SU-DHL-6 (cell line): ENCODE data around the gene SEC14L1.
A peak's percentile ranks its signal among the peaks of the same experiment; 100 is the strongest.

ENCODE experiments used
- H2AFZ ChIP-seq: fragments of 200-600 bp; sonication (generic); 2 replicates; pipeline ENCODE4 v1.6.1; 2014; ENCODE audit warnings: low read depth, mild to moderate bottlenecking, moderate library complexity, mixed read lengths, antibody characterized with exemption, low read length; ENCODE audit not compliant: severe bottlenecking
- H3F3A ChIP-seq: fragments of 200-600 bp; shearing (Covaris generic); 2 replicates; pipeline ENCODE4 v1.6.0; 2016; ENCODE audit warnings: antibody characterized with exemption, mild to moderate bottlenecking; ENCODE audit not compliant: insufficient read depth
- H3K27ac ChIP-seq: fragments of 200-600 bp; sonication (generic); 2 replicates; pipeline ENCODE4 v1.5.1; 2016; ENCODE audit warnings: low read depth, mild to moderate bottlenecking, low read length, moderate library complexity, mixed read lengths
- H3K27me3 ChIP-seq: fragments of 200-600 bp; sonication (generic), shearing (Covaris generic); 2 replicates; pipeline ENCODE4 v1.6.0; 2014; ENCODE audit warnings: mild to moderate bottlenecking, low read length
- H3K36me3 ChIP-seq: fragments of 200-600 bp; sonication (generic); 2 replicates; pipeline ENCODE4 v1.6.1; 2014; ENCODE audit warnings: mild to moderate bottlenecking, low read length, mixed read lengths
- H3K4me2 ChIP-seq: fragments of 300-600, 200-600 bp; shearing (Covaris generic), sonication (generic); 2 replicates; pipeline ENCODE4 v1.6.0; 2014; ENCODE audit warnings: low read length, low read depth, mild to moderate bottlenecking; ENCODE audit not compliant: poor library complexity, severe bottlenecking
- H3K4me3 ChIP-seq: fragments of 200-600 bp; sonication (generic); 2 replicates; pipeline ENCODE4 v1.5.1; 2014; ENCODE audit warnings: antibody characterized with exemption, low read length, mild to moderate bottlenecking, mixed read lengths; ENCODE audit not compliant: insufficient read depth, poor library complexity, severe bottlenecking
- H3K79me2 ChIP-seq: fragments of 200-600 bp; sonication (generic); 2 replicates; pipeline ENCODE4 v1.6.1; 2014; ENCODE audit warnings: mild to moderate bottlenecking, low read length, moderate library complexity; ENCODE audit not compliant: insufficient read depth
- H3K9ac ChIP-seq: fragments of 200-600 bp; sonication (generic); 2 replicates; pipeline ENCODE4 v1.7.0; 2014; ENCODE audit warnings: mild to moderate bottlenecking, low read length
- H3K9me2 ChIP-seq: fragments of 200-600 bp; sonication (generic); replicated peaks from 2 replicates; pipeline ENCODE4 v1.6.1; 2014; ENCODE audit warnings: low read length; ENCODE audit not compliant: insufficient read depth
- H3K9me3 ChIP-seq: fragments of 200-600 bp; sonication (generic); 2 replicates; pipeline ENCODE4 v1.6.1; 2014; ENCODE audit warnings: low read length, mixed read lengths; ENCODE audit not compliant: insufficient read depth
- H4K20me1 ChIP-seq: fragments of 200-600 bp; sonication (generic); 2 replicates; pipeline ENCODE4 v1.6.1; 2014; ENCODE audit warnings: low read depth, mild to moderate bottlenecking, antibody characterized with exemption, low read length, moderate library complexity, mixed read lengths
- EZH2phosphoT487 ChIP-seq: fragments of 200-600 bp; sonication (generic), shearing (Covaris generic); conservative IDR thresholded peaks from 2 replicates; pipeline ENCODE4 v1.6.1; 2018; ENCODE audit warnings: mild to moderate bottlenecking, antibody characterized with exemption, low read length, moderate library complexity, mixed read lengths
- TF ChIP-seq, protein P1 (sequence below): fragments of 200-600 bp; sonication (generic); IDR thresholded peaks from one replicate; pipeline ENCODE4 v1.5.1; 2017; ENCODE audit warnings: antibody characterized with exemption, mild to moderate bottlenecking, low read length, moderate library complexity; ENCODE audit not compliant: insufficient read depth, poor library complexity, severe bottlenecking

SEC14L1 gene

GRCh38 chr17:77143306-77143705 lies 2.5 kb downstream of the SEC14L1 start:
- Histone ChIP-seq H4K20me1 (no peaks in the 10 kb centered on the region), H2AFZ (no peak overlapping the region), H3K9me2 (no peaks in the 10 kb centered on the region), H3K4me3 (no peak overlapping the region), H3K9me3 (no peaks in the 10 kb centered on the region), H3K36me3 (peaks cover 4% of the 10 kb centered on the region), H3K27ac (peak overlapping the region; percentile 48), H3K4me2 (peak overlapping the region; percentile 34), H3K9ac (no peak overlapping the region), H3K27me3 (no peaks in the 10 kb centered on the region), H3K79me2 (no peaks in the 10 kb centered on the region), H3F3A (peaks cover 21% of the 10 kb centered on the region; the same call in 1 of the 2 replicates)
- no peak for TF ChIP-seq EZH2phosphoT487
- TF ChIP-seq, protein P1, sequence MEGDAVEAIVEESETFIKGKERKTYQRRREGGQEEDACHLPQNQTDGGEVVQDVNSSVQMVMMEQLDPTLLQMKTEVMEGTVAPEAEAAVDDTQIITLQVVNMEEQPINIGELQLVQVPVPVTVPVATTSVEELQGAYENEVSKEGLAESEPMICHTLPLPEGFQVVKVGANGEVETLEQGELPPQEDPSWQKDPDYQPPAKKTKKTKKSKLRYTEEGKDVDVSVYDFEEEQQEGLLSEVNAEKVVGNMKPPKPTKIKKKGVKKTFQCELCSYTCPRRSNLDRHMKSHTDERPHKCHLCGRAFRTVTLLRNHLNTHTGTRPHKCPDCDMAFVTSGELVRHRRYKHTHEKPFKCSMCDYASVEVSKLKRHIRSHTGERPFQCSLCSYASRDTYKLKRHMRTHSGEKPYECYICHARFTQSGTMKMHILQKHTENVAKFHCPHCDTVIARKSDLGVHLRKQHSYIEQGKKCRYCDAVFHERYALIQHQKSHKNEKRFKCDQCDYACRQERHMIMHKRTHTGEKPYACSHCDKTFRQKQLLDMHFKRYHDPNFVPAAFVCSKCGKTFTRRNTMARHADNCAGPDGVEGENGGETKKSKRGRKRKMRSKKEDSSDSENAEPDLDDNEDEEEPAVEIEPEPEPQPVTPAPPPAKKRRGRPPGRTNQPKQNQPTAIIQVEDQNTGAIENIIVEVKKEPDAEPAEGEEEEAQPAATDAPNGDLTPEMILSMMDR: no peak

- peak overlapping the region; percentile 34 for H3K4me2 ChIP-seq
- no peak overlapping the region for H3K9ac ChIP-seq
- no peaks in the 10 kb centered on the region for H3K27me3 ChIP-seq
- H3F3A ChIP-seq: peaks cover 18% of the 10 kb centered on the region; the same call in 1 of the 2 replicates
- H3K9me2 ChIP-seq: no peaks in the 10 kb centered on the region
- no peak overlapping the region for H2AFZ ChIP-seq
- peak overlapping the region; percentile 34 for H3K4me3 ChIP-seq
- peaks cover 4% of the 10 kb centered on the region for H3K36me3 ChIP-seq
- H3K9me3 ChIP-seq: no peaks in the 10 kb centered on the region
- TF ChIP-seq EZH2phosphoT487: no peak
- TF ChIP-seq, protein P1: no peak
- H4K20me1 ChIP-seq: no peaks in the 10 kb centered on the region
- H3K27ac ChIP-seq: peak overlapping the region; percentile 48; the same call in 1 of the 2 replicates
- no peaks in the 10 kb centered on the region for H3K79me2 ChIP-seq
Observed at GRCh38 chr17:77144227-77144626, 3.5 kb downstream of the SEC14L1 start.

- TF ChIP-seq EZH2phosphoT487: no peak
- TF ChIP-seq, protein P1: no peak
- Histone ChIP-seq H3K4me3 (no peak overlapping the region), H3F3A (peaks cover 18% of the 10 kb centered on the region; the same call in 1 of the 2 replicates), H3K27me3 (no peaks in the 10 kb centered on the region), H3K36me3 (peaks cover 4% of the 10 kb centered on the region), H3K9ac (no peak overlapping the region), H3K27ac (no peak overlapping the region), H2AFZ (no peak overlapping the region), H3K4me2 (no peak overlapping the region), H3K9me2 (no peaks in the 10 kb centered on the region), H4K20me1 (no peaks in the 10 kb centered on the region), H3K9me3 (no peaks in the 10 kb centered on the region), H3K79me2 (no peaks in the 10 kb centered on the region)
Observed at GRCh38 chr17:77145224-77145611, 4.4 kb downstream of the SEC14L1 start.
